Endothelial cell of umbilical vein (primary cell): ENCODE measurements around the gene ZBTB7B. TPM values are rescaled to one million over a fixed set of nuclear protein-coding genes. Genes with fewer than 3 reads are reported as not detected.
A peak's percentile ranks its signal among the peaks of the same experiment; 100 is the strongest.

Experiments used
- BruUV-seq: library from RNA; stranded (reverse); fragments of 400-500 nt; replicated peaks from 2 replicates; lab custom pipeline; 2021; lab: Mats Ljungman, UMichigan
- CTCF ChIA-PET: fragments of 300-600, 350-600 bp; sonication (Branson Sonifier 250); formaldehyde crosslinking; loops from one replicate; lab custom pipeline; 2021; ENCODE audit warnings: antibody characterized with exemption, inconsistent platforms; lab: Charles Lee
- POLR2A ChIA-PET: fragments of 300-600, 350-600 bp; sonication (Branson Sonifier 250); formaldehyde crosslinking; loops from one replicate; lab custom pipeline; 2021; ENCODE audit warnings: antibody characterized with exemption, inconsistent platforms; lab: Charles Lee
- DNase-seq: peaks from one replicate; pipeline ENCODE4 v3.0.0-alpha.2; 2011; ENCODE audit warnings: low read depth, low spot score
- FAIRE-seq: peaks from 2 replicates; lab custom pipeline; 2011; peaks lifted over from hg19 to GRCh38; lab: Jason Lieb, UNC
- H2AFZ ChIP-seq: 2 replicates; pipeline ENCODE4 v1.6.0; 2012; ENCODE audit warnings: low read depth, low read length, control low read depth, inconsistent platforms
- H3K27ac ChIP-seq: 2 replicates; pipeline ENCODE4 v1.5.1; 2011; ENCODE audit warnings: low read depth, mild to moderate bottlenecking, control low read depth, low read length, moderate library complexity; ENCODE audit not compliant: insufficient read depth
- H3K27me3 ChIP-seq, 2 experiments: 2 replicates each; pipeline versions ENCODE4 v1.6.0 to v1.6.1; 2011; ENCODE audit warnings: low read length in 2 of 2, mixed read lengths in 1 of 2; ENCODE audit not compliant: control insufficient read depth in 2 of 2, insufficient read depth in 2 of 2
- H3K36me3 ChIP-seq, 2 experiments: 2 replicates in 1 of 2; 3 replicates in 1 of 2; pipeline ENCODE4 v1.5.1; 2011; ENCODE audit warnings: low read length in 2 of 2, mild to moderate bottlenecking in 1 of 2, moderate library complexity in 1 of 2; ENCODE audit not compliant: control insufficient read depth in 2 of 2, insufficient read depth in 2 of 2; ENCODE audit errors: extremely low read depth in 1 of 2
- H3K4me1 ChIP-seq: 3 replicates; pipeline ENCODE4 v1.5.1; 2011; ENCODE audit warnings: mild to moderate bottlenecking, low read length; ENCODE audit not compliant: control insufficient read depth, insufficient read depth; ENCODE audit errors: extremely low read depth
- H3K4me2 ChIP-seq: 2 replicates; pipeline ENCODE4 v1.6.1; 2011; ENCODE audit warnings: low read length, control low read depth, mixed read lengths; ENCODE audit not compliant: insufficient read depth
- H3K4me3 ChIP-seq, 3 experiments: fragments of 200-600 bp in 1 of 3; sonication (generic), shearing (Covaris generic) in 1 of 3; replicated peaks in 1 of 3; 2 replicates each; pipeline ENCODE4 v1.5.1; 2011 to 2016; ENCODE audit warnings: control low read depth in 3 of 3, low read length in 3 of 3, mild to moderate bottlenecking in 2 of 3, inconsistent platforms in 1 of 3, low read depth in 1 of 3, moderate library complexity in 1 of 3; ENCODE audit not compliant: insufficient read depth in 1 of 3
- H3K79me2 ChIP-seq: 2 replicates; pipeline ENCODE4 v1.6.0; 2012; ENCODE audit warnings: low read length, inconsistent platforms; ENCODE audit not compliant: control insufficient read depth, insufficient read depth
- H3K9ac ChIP-seq: replicated peaks from 2 replicates; pipeline ENCODE3; 2011; ENCODE audit warnings: low read length, control low read depth; ENCODE audit not compliant: insufficient read depth; ENCODE audit errors: extremely low read depth
- H3K9me1 ChIP-seq: replicated peaks from 3 replicates; pipeline ENCODE4 v1.6.0; 2011; ENCODE audit warnings: mild to moderate bottlenecking, low read length; ENCODE audit not compliant: control insufficient read depth, insufficient read depth; ENCODE audit errors: extremely low read depth
- H3K9me3 ChIP-seq: replicated peaks from 2 replicates; pipeline ENCODE4 v1.5.1; 2012; ENCODE audit warnings: low read length, inconsistent platforms; ENCODE audit not compliant: control insufficient read depth, insufficient read depth
- H4K20me1 ChIP-seq: replicated peaks from 2 replicates; pipeline ENCODE3; 2011; ENCODE audit warnings: mild to moderate bottlenecking, low read length; ENCODE audit not compliant: control insufficient read depth, insufficient read depth; ENCODE audit errors: extremely low read depth
- EZH2 ChIP-seq: IDR thresholded peaks from 2 replicates; pipeline ENCODE4 v1.6.1; 2012; ENCODE audit warnings: borderline replicate concordance, low read depth, mild to moderate bottlenecking, moderate library complexity, low read length, inconsistent platforms; ENCODE audit not compliant: severe bottlenecking
- FOS ChIP-seq: IDR thresholded peaks from 2 replicates; pipeline ENCODE4 v1.6.1; 2011; ENCODE audit warnings: mild to moderate bottlenecking, low read length, moderate library complexity, borderline replicate concordance; ENCODE audit not compliant: insufficient read depth
- GATA2 ChIP-seq: IDR thresholded peaks from 2 replicates; pipeline ENCODE4 v1.7.0; 2011; ENCODE audit warnings: low read depth, mild to moderate bottlenecking, moderate library complexity, mixed read lengths, low read length; ENCODE audit not compliant: insufficient read length, insufficient read depth
- JUN ChIP-seq: IDR thresholded peaks from 2 replicates; pipeline ENCODE4 v1.6.1; 2011; ENCODE audit warnings: borderline replicate concordance, low read depth; ENCODE audit not compliant: insufficient read length, insufficient read depth
- MYC ChIP-seq: IDR thresholded peaks from one replicate; pipeline ENCODE4 v1.6.1; 2011; ENCODE audit warnings: mild to moderate bottlenecking, low read depth, low read length
- POLR2A ChIP-seq: IDR thresholded peaks from 2 replicates; pipeline ENCODE4 v1.6.1; 2012; ENCODE audit warnings: low read depth, mild to moderate bottlenecking, control low read depth, low read length
- POLR2AphosphoS5 ChIP-seq: IDR thresholded peaks from 2 replicates; pipeline ENCODE4 v1.6.1; 2012; ENCODE audit warnings: low read depth, mild to moderate bottlenecking, control low read depth, low read length, moderate library complexity; ENCODE audit not compliant: insufficient read depth
- dilution Hi-C: fragments of 300-500 bp; cut with MboI; formaldehyde crosslinking; loops from one replicate; pipeline ENCODE4 v1.15.0; 2019; ENCODE audit warnings: low sequenced_read_pairs; ENCODE audit not compliant: extremely low pct_ligation_motif_present
- intact Hi-C: fragments of 100-400 bp; cut with micrococcal nuclease; formaldehyde crosslinking; loops from one replicate; pipeline ENCODE4 v1.10.0; 2022
- polyA plus RNA-seq, 4 experiments: library from polyadenylated mRNA; depleted of rRNA in 3 of 4; stranded (reverse) in 3 of 4; unstranded in 1 of 4; fragments of >200 nt; gene quantifications; 2 replicates each; pipeline versions ENCODE4 v1.2.1 to v1.2.3, GENCODE V29; 2011 to 2012; ENCODE audit warnings: missing spikeins in 1 of 4
- total RNA-seq: library from RNA; stranded (reverse); gene quantifications from 2 replicates; pipeline ENCODE4 v1.2.3, GENCODE V29; 2021
- TF ChIP-seq, protein P1 (sequence below), 2 donors: IDR thresholded peaks; 1 replicate in 1 of 2; 2 replicates in 1 of 2; pipeline ENCODE4 v1.5.1; 2011; ENCODE audit warnings: low read length in 2 of 2, mild to moderate bottlenecking in 2 of 2, moderate library complexity in 2 of 2, control low read depth in 1 of 2, inconsistent platforms in 1 of 2, low read depth in 1 of 2; ENCODE audit not compliant: insufficient read depth in 1 of 2; ENCODE audit errors: extremely low read depth in 1 of 2
- TF ChIP-seq, protein P2 (sequence below): IDR thresholded peaks from 2 replicates; pipeline ENCODE4 v1.6.1; 2011; ENCODE audit not compliant: insufficient read depth, insufficient read length

Gene ZBTB7B
- total and polyA plus RNA-seq, 2 donors (not counting 3 experiments of a cell fraction or from before 2014, with no cell fraction given), result 20.0 to 26.2 TPM

DNA sequence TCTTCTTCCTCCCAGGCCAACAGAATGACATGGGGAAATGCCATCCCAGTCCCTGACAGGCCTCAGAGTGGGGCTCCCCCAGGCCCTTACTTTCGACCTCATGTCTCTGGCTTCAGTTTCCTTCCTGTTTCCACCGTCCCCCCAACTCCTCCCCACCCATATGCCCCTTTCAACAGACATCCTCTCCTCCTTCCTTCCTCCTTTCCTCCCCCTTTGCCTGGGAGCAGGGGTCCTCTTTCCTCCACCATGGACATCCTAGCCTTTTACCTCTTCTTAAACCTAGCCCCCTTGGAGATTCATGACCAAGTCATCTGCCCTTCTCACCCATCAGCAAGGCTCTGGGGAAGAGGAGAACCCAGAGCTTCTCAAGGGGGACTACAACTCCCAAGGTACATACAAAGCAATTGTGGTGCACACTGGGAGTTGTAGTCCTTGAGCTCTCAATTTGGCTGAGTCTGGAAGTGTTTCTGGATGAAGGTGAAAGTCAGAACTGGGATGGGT, 4.0 kb downstream of the ZBTB7B start:
- POLR2A ChIA-PET, result interaction anchor here (0.6 kb wide), 1 partner anchor 398 kb away, joined by 3 read pairs; no protein-coding TSS in a partner anchor
- dilution Hi-C loops, result no loop called here

More for the DNA sequence above, 4.0 kb downstream of the ZBTB7B start:
- Histone ChIP-seq H3K4me3 (no peak overlapping the region), H2AFZ (no peak overlapping the region), H3K27ac (no peak overlapping the region), H3K36me3 (no peaks in the 10 kb centered on the region), H3K9me3 (no peaks in the 10 kb centered on the region), H3K4me1 (peaks cover 12% of the 10 kb centered on the region), H3K27me3 (no peaks in the 10 kb centered on the region), H3K79me2 (peaks cover 16% of the 10 kb centered on the region), H3K4me2 (no peak overlapping the region), H3K9ac (no peak overlapping the region), H3K9me1 (no peaks in the 10 kb centered on the region), H4K20me1 (no peaks in the 10 kb centered on the region)
- no TSS peak for BruUV-seq
- intact Hi-C loops, result no loop called here
- FAIRE-seq (peak; percentile 68), DNase-seq (no peak)
- CTCF ChIA-PET, result interaction anchor here (0.6 to 4.3 kb wide), 5 partner anchors 8 to 79 kb away, joined by 3 to 40 read pairs (median 3); no protein-coding TSS in a partner anchor
- TF ChIP-seq MYC, result no peak
- TF ChIP-seq, protein P1, sequence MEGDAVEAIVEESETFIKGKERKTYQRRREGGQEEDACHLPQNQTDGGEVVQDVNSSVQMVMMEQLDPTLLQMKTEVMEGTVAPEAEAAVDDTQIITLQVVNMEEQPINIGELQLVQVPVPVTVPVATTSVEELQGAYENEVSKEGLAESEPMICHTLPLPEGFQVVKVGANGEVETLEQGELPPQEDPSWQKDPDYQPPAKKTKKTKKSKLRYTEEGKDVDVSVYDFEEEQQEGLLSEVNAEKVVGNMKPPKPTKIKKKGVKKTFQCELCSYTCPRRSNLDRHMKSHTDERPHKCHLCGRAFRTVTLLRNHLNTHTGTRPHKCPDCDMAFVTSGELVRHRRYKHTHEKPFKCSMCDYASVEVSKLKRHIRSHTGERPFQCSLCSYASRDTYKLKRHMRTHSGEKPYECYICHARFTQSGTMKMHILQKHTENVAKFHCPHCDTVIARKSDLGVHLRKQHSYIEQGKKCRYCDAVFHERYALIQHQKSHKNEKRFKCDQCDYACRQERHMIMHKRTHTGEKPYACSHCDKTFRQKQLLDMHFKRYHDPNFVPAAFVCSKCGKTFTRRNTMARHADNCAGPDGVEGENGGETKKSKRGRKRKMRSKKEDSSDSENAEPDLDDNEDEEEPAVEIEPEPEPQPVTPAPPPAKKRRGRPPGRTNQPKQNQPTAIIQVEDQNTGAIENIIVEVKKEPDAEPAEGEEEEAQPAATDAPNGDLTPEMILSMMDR (IDR thresholded peaks at IDR 0.05; ENCODE audit: extremely low read depth in 1 of 2, insufficient read depth in 1 of 2, low read depth in 1 of 2, low read length in 2 of 2), result no peak
- no peak for TF ChIP-seq GATA2
- no peak for TF ChIP-seq FOS
- no peak for TF ChIP-seq POLR2A
- TF ChIP-seq POLR2AphosphoS5, result no peak
- TF ChIP-seq JUN, result no peak
- TF ChIP-seq EZH2, result no peak
- TF ChIP-seq, protein P2, sequence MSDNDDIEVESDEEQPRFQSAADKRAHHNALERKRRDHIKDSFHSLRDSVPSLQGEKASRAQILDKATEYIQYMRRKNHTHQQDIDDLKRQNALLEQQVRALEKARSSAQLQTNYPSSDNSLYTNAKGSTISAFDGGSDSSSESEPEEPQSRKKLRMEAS, result no peak
